HG02852 (cell line): ENCODE data around the gene PABPN1L.

Experiments
- ATAC-seq: cut with Tn5 transposase; IDR thresholded peaks from one replicate; pipeline ENCODE4 v1.9.1; 2021; ENCODE audit warnings: mild to moderate bottlenecking, moderate library complexity; ENCODE audit not compliant: unreplicated experiment

The PABPN1L gene

GRCh38 chr16:88870608-88871348 is 4.3 kb upstream of the PABPN1L start:
- ATAC-seq = no peak

GRCh38 chr16:88869673-88869980 is 3.2 kb upstream of the PABPN1L start:
- ATAC-seq = no peak

- no peak for ATAC-seq
Measured at GRCh38 chr16:88868974-88869672, 2.7 kb upstream of the PABPN1L start.

- ATAC-seq = no peak
Measured at GRCh38 chr16:88867581-88868246, 1.3 kb upstream of the PABPN1L start.

- ATAC-seq = no peak
Measured at GRCh38 chr16:88865742-88866141, 718 bp downstream of the PABPN1L start.

GRCh38 chr16:88865310-88865709 is 1.1 kb downstream of the PABPN1L start:
- no peak for ATAC-seq

GRCh38 chr16:88864521-88864920 is 1.9 kb downstream of the PABPN1L start:
- no peak for ATAC-seq

GRCh38 chr16:88864099-88864498 is 2.4 kb downstream of the PABPN1L start:
- ATAC-seq = no peak

GRCh38 chr16:88863426-88863825 is 3.0 kb downstream of the PABPN1L start:
- ATAC-seq = no peak

- ATAC-seq = no peak
Measured at GRCh38 chr16:88862968-88863367, 3.5 kb downstream of the PABPN1L start.

GRCh38 chr16:88861359-88861758 is 5.1 kb downstream of the PABPN1L start:
- ATAC-seq = no peak

- ATAC-seq = no peak
Measured at GRCh38 chr16:88859381-88860091, 6.9 kb downstream of the PABPN1L start.

GRCh38 chr16:88857728-88858339 is 8.6 kb downstream of the PABPN1L start:
- no peak for ATAC-seq

GRCh38 chr16:88856828-88857727 is 9.4 kb downstream of the PABPN1L start, which contains the start of the genes GALNS and TRAPPC2L:
Gene GALNS (minus strand): TSS chr16:88856947. CDS start chr16:88856877, 70 bp downstream.
Gene TRAPPC2L (plus strand): TSS chr16:88857127. CDS start chr16:88857151, 24 bp downstream.
- ATAC-seq = peak; percentile 79

GRCh38 chr16:88856122-88856827 is 10.2 kb downstream of the PABPN1L start:
- ATAC-seq = no peak

GRCh38 chr16:88855736-88856121 is 10.7 kb downstream of the PABPN1L start:
- ATAC-seq = no peak

GRCh38 chr16:88855176-88855575 is 11.3 kb downstream of the PABPN1L start:
- no peak for ATAC-seq

- ATAC-seq = no peak
Measured at GRCh38 chr16:88854306-88855111, 12.0 kb downstream of the PABPN1L start.
